ENCODE data around the gene IDE.

DNA sequence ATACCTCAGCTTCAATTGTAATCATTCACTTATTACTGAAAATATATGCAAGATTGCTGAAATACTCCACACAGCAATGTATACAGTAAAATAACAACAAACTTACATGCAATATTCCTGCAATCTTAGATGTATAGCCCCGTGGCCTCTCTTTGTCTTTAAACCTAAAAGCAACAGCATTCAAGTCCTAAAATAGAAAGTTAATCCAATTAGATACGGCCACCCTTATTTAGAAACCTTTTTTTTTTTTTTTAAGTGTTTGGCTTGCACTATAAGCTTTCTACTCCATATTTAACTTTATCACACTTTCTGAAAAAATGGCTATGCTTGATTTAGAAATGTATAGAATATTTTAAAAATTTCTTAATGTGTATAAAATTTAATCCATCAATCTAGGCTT is 67.6 kb downstream of the IDE start:
- no peak for TF ChIP-seq RFX5 (IDR thresholded peaks at IDR 0.05; ENCODE audit: low read depth, low read length)
- TF ChIP-seq, protein P1, sequence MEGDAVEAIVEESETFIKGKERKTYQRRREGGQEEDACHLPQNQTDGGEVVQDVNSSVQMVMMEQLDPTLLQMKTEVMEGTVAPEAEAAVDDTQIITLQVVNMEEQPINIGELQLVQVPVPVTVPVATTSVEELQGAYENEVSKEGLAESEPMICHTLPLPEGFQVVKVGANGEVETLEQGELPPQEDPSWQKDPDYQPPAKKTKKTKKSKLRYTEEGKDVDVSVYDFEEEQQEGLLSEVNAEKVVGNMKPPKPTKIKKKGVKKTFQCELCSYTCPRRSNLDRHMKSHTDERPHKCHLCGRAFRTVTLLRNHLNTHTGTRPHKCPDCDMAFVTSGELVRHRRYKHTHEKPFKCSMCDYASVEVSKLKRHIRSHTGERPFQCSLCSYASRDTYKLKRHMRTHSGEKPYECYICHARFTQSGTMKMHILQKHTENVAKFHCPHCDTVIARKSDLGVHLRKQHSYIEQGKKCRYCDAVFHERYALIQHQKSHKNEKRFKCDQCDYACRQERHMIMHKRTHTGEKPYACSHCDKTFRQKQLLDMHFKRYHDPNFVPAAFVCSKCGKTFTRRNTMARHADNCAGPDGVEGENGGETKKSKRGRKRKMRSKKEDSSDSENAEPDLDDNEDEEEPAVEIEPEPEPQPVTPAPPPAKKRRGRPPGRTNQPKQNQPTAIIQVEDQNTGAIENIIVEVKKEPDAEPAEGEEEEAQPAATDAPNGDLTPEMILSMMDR (conservative IDR thresholded peaks at IDR 0.05; ENCODE audit: low read depth, low read length), result no peak
